ENCODE results near the gene DNAJC30.

DNA sequence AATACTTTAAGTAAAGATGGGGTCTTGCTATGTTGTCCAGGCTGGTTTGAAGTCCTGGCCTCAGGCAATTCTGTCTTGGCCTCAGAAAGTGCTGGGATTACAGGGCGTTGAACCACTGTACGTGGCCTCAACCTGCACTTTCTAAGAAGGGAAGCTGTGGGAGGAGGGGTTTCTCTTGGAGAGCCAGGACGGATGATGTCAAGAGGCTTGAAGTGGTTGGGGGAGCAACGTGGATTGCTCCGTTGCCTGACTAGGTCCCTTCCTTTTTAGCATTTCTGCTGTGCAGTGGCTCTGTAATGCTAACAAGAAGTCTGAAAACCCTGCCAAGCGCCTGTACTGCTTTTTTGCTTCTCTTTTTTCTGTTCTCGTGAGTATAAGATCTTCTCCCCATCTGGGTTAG, 7.4 kb upstream of the DNAJC30 start:
- TF ChIP-seq, protein P1, sequence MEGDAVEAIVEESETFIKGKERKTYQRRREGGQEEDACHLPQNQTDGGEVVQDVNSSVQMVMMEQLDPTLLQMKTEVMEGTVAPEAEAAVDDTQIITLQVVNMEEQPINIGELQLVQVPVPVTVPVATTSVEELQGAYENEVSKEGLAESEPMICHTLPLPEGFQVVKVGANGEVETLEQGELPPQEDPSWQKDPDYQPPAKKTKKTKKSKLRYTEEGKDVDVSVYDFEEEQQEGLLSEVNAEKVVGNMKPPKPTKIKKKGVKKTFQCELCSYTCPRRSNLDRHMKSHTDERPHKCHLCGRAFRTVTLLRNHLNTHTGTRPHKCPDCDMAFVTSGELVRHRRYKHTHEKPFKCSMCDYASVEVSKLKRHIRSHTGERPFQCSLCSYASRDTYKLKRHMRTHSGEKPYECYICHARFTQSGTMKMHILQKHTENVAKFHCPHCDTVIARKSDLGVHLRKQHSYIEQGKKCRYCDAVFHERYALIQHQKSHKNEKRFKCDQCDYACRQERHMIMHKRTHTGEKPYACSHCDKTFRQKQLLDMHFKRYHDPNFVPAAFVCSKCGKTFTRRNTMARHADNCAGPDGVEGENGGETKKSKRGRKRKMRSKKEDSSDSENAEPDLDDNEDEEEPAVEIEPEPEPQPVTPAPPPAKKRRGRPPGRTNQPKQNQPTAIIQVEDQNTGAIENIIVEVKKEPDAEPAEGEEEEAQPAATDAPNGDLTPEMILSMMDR (IDR thresholded peaks at IDR 0.05; ENCODE audit: low read depth, low read length, poor library complexity, severe bottlenecking): no peak
- no peak for TF ChIP-seq EZH2phosphoT487 (IDR thresholded peaks at IDR 0.05; ENCODE audit: borderline replicate concordance, low read length)

Data from DOHH2 (cell line).